H9 (cell line): ENCODE data around the gene SLC25A22. TPM values are rescaled to one million over a fixed set of nuclear protein-coding genes. Genes with fewer than 3 reads are reported as not detected.

Experiments
- DNase-seq: peaks from one replicate; pipeline ENCODE4 v3.0.0-alpha.2; 2017
- H2AFZ ChIP-seq: one replicate; pipeline ENCODE4 v1.6.1; 2013; ENCODE audit warnings: mild to moderate bottlenecking, low read length, control low read depth, moderate library complexity
- H2AK5ac ChIP-seq: 2 replicates; pipeline ENCODE4 v1.6.1; 2013; ENCODE audit warnings: low read length, control low read depth, mixed read lengths; ENCODE audit not compliant: insufficient read length
- H2BK120ac ChIP-seq: one replicate; pipeline ENCODE4 v1.6.1; 2013; ENCODE audit warnings: low read depth, mild to moderate bottlenecking, low read length, control low read depth, inconsistent platforms; ENCODE audit not compliant: poor library complexity, severe bottlenecking
- H2BK12ac ChIP-seq: 2 replicates; pipeline ENCODE4 v1.6.1; 2013; ENCODE audit warnings: low read length, control low read depth, mixed read lengths, low read depth; ENCODE audit not compliant: insufficient read length
- H2BK15ac ChIP-seq: 2 replicates; pipeline ENCODE4 v1.6.1; 2013; ENCODE audit warnings: low read depth, low read length, control low read depth
- H2BK20ac ChIP-seq: one replicate; pipeline ENCODE4 v1.6.1; 2013; ENCODE audit warnings: low read depth, mild to moderate bottlenecking, low read length, control low read depth, inconsistent platforms; ENCODE audit not compliant: poor library complexity, severe bottlenecking
- H2BK5ac ChIP-seq: 2 replicates; pipeline ENCODE4 v1.6.1; 2013; ENCODE audit warnings: low read length, control low read depth, mixed read lengths; ENCODE audit not compliant: insufficient read length
- H3K14ac ChIP-seq: 2 replicates; pipeline ENCODE4 v1.6.1; 2013; ENCODE audit warnings: low read length, control low read depth; ENCODE audit not compliant: insufficient read depth
- H3K18ac ChIP-seq: 2 replicates; pipeline ENCODE4 v1.6.1; 2013; ENCODE audit warnings: low read depth, mild to moderate bottlenecking, mixed read lengths, low read length, control low read depth; ENCODE audit not compliant: insufficient read length
- H3K23ac ChIP-seq: 2 replicates; pipeline ENCODE4 v1.6.1; 2013; ENCODE audit warnings: low read length, control low read depth, mixed read lengths, low read depth; ENCODE audit not compliant: insufficient read length
- H3K23me2 ChIP-seq: 2 replicates; pipeline ENCODE4 v1.6.1; 2013; ENCODE audit warnings: low read depth, mild to moderate bottlenecking, mixed read lengths, low read length, control low read depth; ENCODE audit not compliant: insufficient read length, poor library complexity, severe bottlenecking
- H3K27ac ChIP-seq: 2 replicates; pipeline ENCODE4 v1.5.1; 2013; ENCODE audit warnings: low read length, control low read depth, mixed read lengths, low read depth; ENCODE audit not compliant: insufficient read length
- H3K27me3 ChIP-seq: 2 replicates; pipeline ENCODE4 v1.6.1; 2013; ENCODE audit warnings: low read length, control low read depth, inconsistent platforms; ENCODE audit not compliant: insufficient read depth
- H3K4ac ChIP-seq: 2 replicates; pipeline ENCODE4 v1.6.1; 2013; ENCODE audit warnings: low read depth, mild to moderate bottlenecking, control low read depth, inconsistent platforms, low read length, moderate library complexity
- H3K4me1 ChIP-seq: 2 replicates; pipeline ENCODE4 v1.6.1; 2013; ENCODE audit warnings: low read length, control low read depth, inconsistent platforms; ENCODE audit not compliant: insufficient read depth
- H3K4me2 ChIP-seq: 2 replicates; pipeline ENCODE4 v1.6.1; 2013; ENCODE audit warnings: low read length, control low read depth, mixed read lengths; ENCODE audit not compliant: insufficient read length, insufficient read depth
- H3K56ac ChIP-seq: 2 replicates; pipeline ENCODE4 v1.6.1; 2013; ENCODE audit warnings: low read depth, mild to moderate bottlenecking, mixed read lengths, low read length, control low read depth; ENCODE audit not compliant: insufficient read length
- H3K79me1 ChIP-seq: 2 replicates; pipeline ENCODE4 v1.6.1; 2013; ENCODE audit warnings: low read depth, mild to moderate bottlenecking, moderate library complexity, low read length, control low read depth, inconsistent platforms; ENCODE audit not compliant: insufficient read depth, poor library complexity, severe bottlenecking
- H3K79me2 ChIP-seq: 2 replicates; pipeline ENCODE4 v1.6.1; 2013; ENCODE audit warnings: low read length, control low read depth, inconsistent platforms; ENCODE audit not compliant: insufficient read depth
- H3K9ac ChIP-seq: 2 replicates; pipeline ENCODE4 v1.6.1; 2013; ENCODE audit warnings: low read length, control low read depth, mixed read lengths; ENCODE audit not compliant: insufficient read length; ENCODE audit errors: extremely low read depth
- H3K9me3 ChIP-seq: one replicate; pipeline ENCODE4 v1.6.1; 2013; ENCODE audit warnings: low read depth, low read length, inconsistent platforms; ENCODE audit not compliant: control insufficient read depth
- H3T11ph ChIP-seq: one replicate; pipeline ENCODE4 v1.6.1; 2013; ENCODE audit warnings: mild to moderate bottlenecking, low read length, control low read depth, inconsistent platforms
- H4K20me1 ChIP-seq: one replicate; pipeline ENCODE4 v1.6.1; 2013; ENCODE audit not compliant: control insufficient read depth, insufficient read length, insufficient read depth
- H4K5ac ChIP-seq: 2 replicates; pipeline ENCODE4 v1.6.1; 2013; ENCODE audit warnings: low read depth, mild to moderate bottlenecking, mixed read lengths, low read length, control low read depth; ENCODE audit not compliant: insufficient read length
- H4K8ac ChIP-seq: replicated peaks from 2 replicates; pipeline ENCODE4 v1.6.1; 2013; ENCODE audit warnings: low read length, control low read depth, mixed read lengths, low read depth; ENCODE audit not compliant: insufficient read length
- H4K91ac ChIP-seq: 2 replicates; pipeline ENCODE4 v1.6.1; 2013; ENCODE audit warnings: low read depth, mild to moderate bottlenecking, moderate library complexity, mixed read lengths, low read length, control low read depth; ENCODE audit not compliant: insufficient read length
- H3K27ac Mint-ChIP-seq, 3 experiments: 2 replicates in 2 of 3; 3 replicates in 1 of 3; pipeline ENCODE4 v1.8.0; 2020 to 2021; ENCODE audit warnings: mixed read lengths in 3 of 3, mild to moderate bottlenecking in 1 of 3, moderate library complexity in 1 of 3
- H3K27me3 Mint-ChIP-seq: 2 replicates; pipeline ENCODE4 v1.8.0; 2021; ENCODE audit warnings: low read depth, mild to moderate bottlenecking, moderate library complexity, mixed read lengths
- H3K36me3 Mint-ChIP-seq, 3 experiments: 2 replicates in 2 of 3; 3 replicates in 1 of 3; pipeline ENCODE4 v1.8.0; 2020 to 2021; ENCODE audit warnings: low read depth in 3 of 3, mixed read lengths in 3 of 3; ENCODE audit not compliant: insufficient read depth in 1 of 3
- H3K4me1 Mint-ChIP-seq, 2 experiments: 2 replicates each; pipeline ENCODE4 v1.8.0; 2020; ENCODE audit warnings: mixed read lengths in 2 of 2
- H3K4me3 Mint-ChIP-seq, 2 experiments: 2 replicates in 1 of 2; 3 replicates in 1 of 2; pipeline ENCODE4 v1.8.0; 2020 to 2021; ENCODE audit warnings: mild to moderate bottlenecking in 2 of 2, mixed read lengths in 2 of 2, moderate library complexity in 1 of 2
- H3K9me3 Mint-ChIP-seq, 2 experiments: 2 replicates in 1 of 2; 3 replicates in 1 of 2; pipeline ENCODE4 v1.8.0; 2020; ENCODE audit warnings: mild to moderate bottlenecking in 2 of 2, mixed read lengths in 2 of 2, moderate library complexity in 1 of 2
- CTCF ChIP-seq: fragments of 200-600 bp; sonication (generic); conservative IDR thresholded peaks from 3 replicates; pipeline ENCODE4 v1.8.0; 2021; ENCODE audit warnings: antibody characterized with exemption, mild to moderate bottlenecking
- WGBS: extraction: QIAGEN DNeasy Blood & Tissue Kit; methylation state at CpG from one replicate; pipeline ENCODE4 v1.1.7; 2013; ENCODE audit warnings: missing lambda C conversion rate, low lambda C conversion rate, mixed read lengths; ENCODE audit not compliant: insufficient read length; ENCODE audit errors: extremely low coverage; 5-methylcytosine and 5-hydroxymethylcytosine counted together
- total RNA-seq: library from RNA; stranded (reverse); gene quantifications from 2 replicates; pipeline ENCODE4 v1.2.1, GENCODE V29; 2021

Gene SLC25A22
- total RNA-seq, 1 experiment from 2014 or later, result 51.9 TPM

DNA sequence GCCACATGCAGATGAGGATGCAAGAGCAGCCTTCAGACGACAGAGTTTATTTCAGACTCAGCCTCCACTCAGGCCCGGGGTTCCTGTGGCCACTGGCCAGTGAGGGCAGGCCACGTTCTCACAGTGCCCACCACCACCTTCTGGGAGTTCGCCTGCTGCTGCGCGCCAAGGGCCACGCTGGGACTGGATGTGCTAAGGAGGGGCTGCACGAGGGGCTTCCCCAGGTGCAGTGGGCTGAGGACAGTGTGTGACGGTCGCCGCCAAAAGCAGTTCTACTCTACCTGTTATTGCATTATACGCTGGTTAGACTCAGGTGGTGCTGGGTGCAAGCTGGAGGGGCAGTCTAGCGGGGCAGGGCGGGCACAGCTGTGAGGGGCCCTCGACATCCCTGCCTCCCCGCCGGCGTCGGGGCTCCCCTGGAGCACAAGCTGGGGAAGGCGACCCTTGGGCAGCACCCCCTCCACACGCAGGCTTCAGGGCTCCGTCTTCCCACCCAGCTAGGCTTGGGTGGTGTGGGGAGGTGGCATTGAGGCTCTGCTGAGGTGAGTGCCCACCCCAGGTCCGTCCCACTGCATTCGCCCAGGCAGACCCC, 10.9 kb downstream of the SLC25A22 start:
- Histone ChIP-seq H2BK120ac (no peak overlapping the region), H3K56ac (no peak overlapping the region), H3K79me1 (no peaks in the 10 kb centered on the region), H3T11ph (no peak overlapping the region), H3K4me1 (peaks cover 2% of the 10 kb centered on the region; the same call in 1 of the 2 replicates), H2BK20ac (no peak overlapping the region), H3K14ac (no peak overlapping the region; the same call in 1 of the 2 replicates), H3K23ac (no peak overlapping the region), H3K4me2 (no peak overlapping the region), H3K4ac (no peak overlapping the region), H4K5ac (no peak overlapping the region), H2BK15ac (no peak overlapping the region), H3K27me3 (no peaks in the 10 kb centered on the region), H4K8ac (no peak overlapping the region), H3K79me2 (no peaks in the 10 kb centered on the region), H3K9me3 (no peaks in the 10 kb centered on the region), H3K23me2 (peaks cover 4% of the 10 kb centered on the region), H4K20me1 (no peaks in the 10 kb centered on the region), H2BK5ac (no peak overlapping the region), H2AK5ac (no peak overlapping the region), H3K18ac (no peak overlapping the region), H3K27ac (no peak overlapping the region), H3K9ac (no peak overlapping the region), H2AFZ (no peak overlapping the region), H4K91ac (no peak overlapping the region), H2BK12ac (no peak overlapping the region)
- no CpG with 5 or more reads among the region's 24 CpGs for WGBS
- H3K27me3 Mint-ChIP-seq, result peaks cover 10% of the 10 kb centered on the region
- no peak for TF ChIP-seq CTCF
- no peaks in the 10 kb centered on the region for H3K9me3 Mint-ChIP-seq
- no peak overlapping the region; a peak in 1 of 5 replicates for H3K4me3 Mint-ChIP-seq
- H3K27ac Mint-ChIP-seq, result no peak overlapping the region
- peaks cover 18 to 40% of the 10 kb centered on the region in 2 experiments for H3K4me1 Mint-ChIP-seq
- no peak for DNase-seq
- H3K36me3 Mint-ChIP-seq, result peaks cover 3 to 13% (median 4%) of the 10 kb centered on the region in 3 experiments; a peak in 5 of 7 replicates
